Bronchial epithelial cell (primary cell): Measurements from ENCODE around the gene ATPAF2. TPM values are rescaled to one million over a fixed set of nuclear protein-coding genes. Genes with fewer than 3 reads are reported as not detected.
A peak's percentile ranks its signal among the peaks of the same experiment; 100 is the strongest.

ENCODE experiments used
- DNase-seq: peaks from one replicate; pipeline ENCODE4 v3.0.0-alpha.2; 2010; ENCODE audit warnings: low read depth
- FAIRE-seq: peaks from 2 replicates; lab custom pipeline; 2011; peaks lifted over from hg19 to GRCh38; lab: Jason Lieb, UNC
- H3K27me3 ChIP-seq: 2 replicates; pipeline ENCODE4 v1.5.1; 2011; ENCODE audit warnings: low read length; ENCODE audit not compliant: control insufficient read depth, insufficient read depth
- H3K36me3 ChIP-seq: 2 replicates; pipeline ENCODE4 v1.5.1; 2011; ENCODE audit warnings: low read length; ENCODE audit not compliant: control insufficient read depth, insufficient read depth
- H3K4me3 ChIP-seq: 2 replicates; pipeline ENCODE4 v1.5.1; 2011; ENCODE audit warnings: mild to moderate bottlenecking, low read depth, low read length, control low read depth
- CTCF ChIP-seq: IDR thresholded peaks from 2 replicates; pipeline ENCODE4 v1.5.1; 2011; ENCODE audit warnings: mild to moderate bottlenecking, moderate library complexity, low read length, control low read depth, inconsistent platforms; ENCODE audit not compliant: insufficient read depth, severe bottlenecking
- total RNA-seq: library from RNA; depleted of rRNA; stranded (reverse); fragments of >200 nt; gene quantifications from 2 replicates; pipeline ENCODE4 v1.2.1, GENCODE V29; 2014

The ATPAF2 gene
- total RNA-seq, 1 donor from 2014 or later, result 11.3 TPM

- no peak for DNase-seq
- Histone ChIP-seq H3K36me3 (no peaks in the 10 kb centered on the region), H3K27me3 (no peaks in the 10 kb centered on the region), H3K4me3 (no peak overlapping the region)
- FAIRE-seq, result no peak
- no peak for TF ChIP-seq CTCF
Measured at GRCh38 chr17:17979778-17980177, 59.2 kb downstream of the ATPAF2 start.

- no peak for TF ChIP-seq CTCF
- Histone ChIP-seq H3K27me3 (no peaks in the 10 kb centered on the region), H3K4me3 (no peak overlapping the region), H3K36me3 (no peaks in the 10 kb centered on the region)
- DNase-seq (no peak), FAIRE-seq (no peak)
Measured at GRCh38 chr17:17978481-17979424, 60.2 kb downstream of the ATPAF2 start.

GRCh38 chr17:17976931-17977570 lies 61.9 kb downstream of the ATPAF2 start:
- Histone ChIP-seq H3K36me3 (no peaks in the 10 kb centered on the region), H3K4me3 (no peak overlapping the region), H3K27me3 (no peaks in the 10 kb centered on the region)
- DNase-seq (no peak), FAIRE-seq (no peak)
- TF ChIP-seq CTCF, result no peak

GRCh38 chr17:17975436-17975835 lies 63.5 kb downstream of the ATPAF2 start:
- H3K27me3 ChIP-seq, result no peaks in the 10 kb centered on the region
- FAIRE-seq, result peak; percentile 13
- DNase-seq, result no peak
- H3K4me3 ChIP-seq, result no peak overlapping the region
- TF ChIP-seq CTCF, result no peak
- H3K36me3 ChIP-seq, result no peaks in the 10 kb centered on the region

- Histone ChIP-seq H3K27me3 (no peaks in the 10 kb centered on the region), H3K4me3 (peak overlapping the region; percentile 41), H3K36me3 (no peaks in the 10 kb centered on the region)
- FAIRE-seq (no peak), DNase-seq (no peak)
- TF ChIP-seq CTCF, result no peak
Measured at GRCh38 chr17:17972952-17973254, 66.1 kb downstream of the ATPAF2 start.
